HG02870 (cell line): ENCODE measurements around the gene STK10.
"Not testable (repeated sequence)": the region's sequence is repeated elsewhere in the genome, so short reads cannot be mapped to it uniquely, and the experiment has no call there.

ENCODE experiments used
- ATAC-seq: cut with Tn5 transposase; IDR thresholded peaks from one replicate; pipeline ENCODE4 v1.9.1; 2021; ENCODE audit warnings: mild to moderate bottlenecking, moderate library complexity; ENCODE audit not compliant: unreplicated experiment

STK10 gene

GRCh38 chr5:172166030-172166826 is 21.8 kb downstream of the STK10 start:
- no peak for ATAC-seq

DNA sequence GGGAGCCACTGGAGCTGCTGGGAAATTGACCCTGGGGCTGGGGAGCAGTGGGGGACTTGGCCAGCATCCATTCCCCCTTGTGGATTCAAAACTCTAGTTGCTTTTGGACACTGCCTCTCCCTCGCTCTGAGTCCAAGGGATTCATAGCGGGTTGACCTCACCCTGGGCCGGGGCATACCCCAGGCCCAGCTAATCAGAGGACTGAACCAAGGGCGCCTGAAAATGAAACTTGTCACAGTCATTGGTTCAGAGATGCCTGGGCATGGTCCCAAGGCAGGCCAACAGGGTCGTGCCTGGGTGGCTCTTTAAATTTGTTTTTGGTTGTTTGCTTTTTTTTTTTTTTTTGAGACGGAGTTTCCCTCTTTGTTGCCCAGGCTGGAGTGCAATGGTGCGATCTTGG is 22.6 kb downstream of the STK10 start:
- no peak for ATAC-seq

DNA sequence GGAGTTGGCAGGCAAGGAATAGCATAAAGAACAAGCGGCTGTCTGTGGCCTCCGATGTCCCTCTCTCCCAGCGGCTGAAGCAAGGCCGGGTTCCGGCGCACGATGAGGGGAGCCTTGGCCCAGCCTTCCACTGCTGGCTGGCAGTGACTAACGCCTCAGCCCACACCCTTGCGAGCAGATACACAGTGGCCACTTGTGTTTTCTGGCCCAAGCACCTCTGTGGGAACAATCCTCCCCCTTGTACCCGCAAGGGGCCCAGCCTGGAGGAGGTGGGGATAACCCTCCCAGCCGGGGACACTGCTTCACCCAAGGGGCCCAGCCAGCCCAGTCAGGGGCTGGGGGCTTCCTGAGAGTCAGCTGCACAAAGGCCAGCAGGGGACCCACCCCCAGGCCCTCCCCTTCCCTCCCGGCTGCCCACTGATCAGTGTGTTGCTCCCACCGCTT is 23.2 kb downstream of the STK10 start:
- no peak for ATAC-seq

DNA sequence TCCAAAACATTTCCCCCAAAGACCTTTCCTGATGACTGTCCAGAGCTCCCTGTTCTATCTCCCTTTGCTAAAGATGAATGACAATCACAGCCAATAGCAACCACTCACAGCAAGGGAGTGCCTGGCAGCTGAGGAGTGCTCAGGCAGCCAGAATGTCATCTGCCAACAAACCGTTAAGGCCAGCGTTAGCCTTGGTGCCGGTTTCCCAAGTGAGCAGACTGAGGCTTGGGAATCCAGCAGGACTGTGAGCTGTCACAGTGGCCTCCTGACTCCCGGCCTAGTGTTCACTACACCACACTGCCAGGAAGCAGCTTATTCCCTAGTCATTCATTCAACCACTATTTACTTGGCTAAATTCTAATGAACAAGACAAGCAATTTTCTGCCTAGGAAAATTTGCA is 24.7 kb downstream of the STK10 start:
- no peak for ATAC-seq

DNA sequence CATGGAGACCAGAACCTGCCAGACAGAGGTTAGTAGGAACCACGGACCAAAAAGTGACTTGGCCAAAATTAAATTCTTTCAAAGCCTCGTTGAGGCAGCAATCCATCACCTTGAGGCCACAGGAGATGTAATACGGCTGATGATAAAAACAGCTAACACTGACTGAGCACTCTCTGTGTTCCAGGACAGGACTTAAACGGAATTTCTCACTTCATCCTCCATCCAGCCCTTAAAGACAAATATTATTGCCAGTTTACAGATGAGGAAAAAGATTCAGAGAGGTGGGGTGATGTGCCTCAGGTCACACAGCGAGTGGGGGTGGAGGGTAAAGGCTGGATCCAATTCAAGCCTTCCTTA is 25.1 kb downstream of the STK10 start:
- ATAC-seq, result no peak

DNA sequence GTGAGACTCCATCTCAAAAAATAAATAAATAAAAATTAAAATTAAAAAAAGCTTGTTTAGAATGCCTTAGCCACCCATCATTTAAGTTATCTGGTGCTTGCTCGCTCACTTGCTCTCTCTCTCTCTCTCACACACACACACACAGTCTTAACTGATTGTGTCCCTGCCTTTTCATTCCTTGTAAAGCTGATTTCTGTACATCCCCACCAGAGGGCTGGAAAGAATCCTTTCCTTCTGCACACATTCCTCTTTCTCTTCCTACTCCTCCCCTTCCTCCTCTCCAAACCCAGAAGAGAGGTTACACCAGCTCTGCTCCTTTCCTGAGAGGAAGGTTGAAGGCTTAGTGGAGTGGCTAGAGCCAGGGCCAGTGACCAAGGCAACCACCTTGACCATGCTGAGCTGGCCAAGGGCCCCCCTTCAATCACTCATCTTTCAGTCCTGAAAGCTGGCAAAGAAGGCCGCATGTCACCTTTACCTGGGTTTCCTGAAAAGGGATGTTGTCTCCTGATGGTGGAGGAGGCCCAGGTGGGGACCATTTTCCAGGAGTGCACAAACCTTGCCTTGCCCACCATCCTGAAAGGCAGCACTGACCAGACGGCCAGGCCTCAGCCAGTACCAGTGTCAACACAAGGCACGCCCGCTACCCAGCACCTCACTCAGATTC is 25.6 kb downstream of the STK10 start:
- ATAC-seq, result no peak

GRCh38 chr5:172160506-172160905 is 27.5 kb downstream of the STK10 start:
- no peak for ATAC-seq

DNA sequence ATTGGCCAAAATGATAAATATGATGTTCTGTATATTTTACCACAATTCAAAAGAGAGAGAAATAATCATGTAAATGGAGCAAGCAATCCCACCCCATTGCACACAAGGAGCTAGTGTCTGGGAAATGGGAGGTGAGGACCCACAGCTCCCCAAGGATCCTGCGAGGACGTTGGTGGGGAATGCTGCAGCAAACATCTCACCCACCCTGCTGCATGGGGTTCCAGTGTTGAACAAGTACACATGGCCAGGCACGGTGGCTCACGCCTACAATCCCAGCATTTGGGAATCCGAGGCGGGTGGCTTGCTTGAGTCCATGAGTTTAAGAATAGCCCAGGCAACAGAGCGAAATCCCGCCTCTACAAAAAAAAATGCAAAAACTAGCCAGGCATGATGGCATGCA is 29.0 kb downstream of the STK10 start:
- no peak for ATAC-seq

DNA sequence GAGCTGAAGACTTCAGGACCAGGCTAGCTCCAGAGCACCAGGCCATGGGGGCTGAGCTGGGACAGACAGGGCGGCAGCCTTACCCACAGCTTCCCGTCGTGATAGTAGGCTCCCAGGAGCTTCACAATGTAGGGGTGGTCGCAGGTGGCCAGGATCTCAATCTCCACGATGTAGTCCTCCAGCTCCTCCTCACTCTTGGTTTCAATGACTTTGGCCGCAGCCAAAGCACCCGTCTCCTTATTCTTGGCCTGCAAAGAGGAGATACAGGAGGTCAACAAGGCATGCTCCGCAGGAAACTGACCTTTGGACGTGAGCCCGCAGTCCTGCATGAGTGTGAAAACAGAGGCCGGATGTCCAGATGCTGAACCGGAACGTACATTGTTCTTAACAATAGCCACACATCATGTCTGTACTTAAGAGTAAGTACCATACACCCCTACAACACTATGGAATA is 31.5 kb downstream of the STK10 start:
- no peak for ATAC-seq

DNA sequence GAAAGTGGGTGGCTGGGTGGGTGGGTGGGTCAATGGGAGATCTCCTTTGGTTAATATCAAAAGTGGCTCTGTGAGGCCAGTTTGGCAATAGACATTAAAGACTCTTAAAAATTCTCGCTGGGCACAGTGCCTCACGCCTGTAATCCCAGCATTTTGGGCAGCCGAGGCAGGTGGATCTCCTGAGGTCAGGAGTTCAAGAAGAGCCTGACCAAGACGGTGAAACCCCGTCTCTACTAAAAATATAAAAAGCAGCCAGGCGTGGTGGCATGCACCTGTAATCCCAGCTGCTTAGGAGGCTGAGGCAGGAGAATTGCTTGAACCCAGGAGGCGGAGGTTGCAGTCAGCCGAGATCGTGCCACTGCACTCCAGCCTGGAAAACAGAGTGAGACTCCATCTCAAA is 32.9 kb downstream of the STK10 start:
- not testable (repeated sequence) for ATAC-seq

GRCh38 chr5:172153695-172154094 is 34.3 kb downstream of the STK10 start:
- ATAC-seq, result no peak

GRCh38 chr5:172151661-172152210 is 36.3 kb downstream of the STK10 start:
- ATAC-seq, result no peak

GRCh38 chr5:172150514-172151425 is 37.3 kb downstream of the STK10 start:
- ATAC-seq, result peak; percentile 51

GRCh38 chr5:172149481-172149880 is 38.5 kb downstream of the STK10 start:
- ATAC-seq, result not testable (repeated sequence)

GRCh38 chr5:172149073-172149472 is 39.0 kb downstream of the STK10 start:
- ATAC-seq, result no peak

DNA sequence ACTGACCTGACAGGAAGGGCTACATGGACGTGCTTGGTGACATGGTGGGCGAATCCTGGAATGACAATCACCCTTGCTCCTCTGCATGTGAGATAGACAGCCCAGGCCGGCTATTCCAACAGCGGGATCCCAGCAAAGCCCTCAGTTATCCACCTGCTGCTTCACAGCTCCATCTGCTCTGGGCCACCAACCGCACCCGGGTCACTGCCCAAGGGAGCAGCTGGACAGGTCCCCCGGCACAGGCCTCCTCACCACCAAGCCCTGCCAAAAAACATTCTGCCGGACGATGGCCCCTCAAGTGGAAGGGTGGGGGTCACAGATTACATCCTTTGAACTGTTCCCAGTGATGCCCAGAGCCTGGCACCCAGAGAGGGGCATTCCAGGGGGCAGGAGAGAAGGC is 39.6 kb downstream of the STK10 start:
- ATAC-seq, result no peak

DNA sequence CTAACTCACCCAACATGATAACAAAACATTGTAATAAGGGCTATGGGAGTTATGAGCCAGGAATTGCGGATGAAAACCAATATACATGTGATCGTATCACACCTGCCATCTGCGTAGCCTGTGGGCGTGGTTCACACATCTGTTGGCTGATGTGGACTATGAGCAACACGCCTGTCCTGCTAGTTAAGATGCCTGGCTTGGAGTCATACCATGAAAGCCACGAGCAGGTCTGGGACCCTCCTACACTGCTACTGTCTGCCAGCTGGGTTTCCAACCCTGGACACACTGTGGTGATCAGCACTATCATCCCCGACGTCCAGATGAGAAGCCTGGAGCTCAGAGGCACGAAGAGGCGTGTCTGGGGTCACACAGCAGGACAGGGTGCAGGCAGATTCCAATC is 40.2 kb downstream of the STK10 start:
- no peak for ATAC-seq

DNA sequence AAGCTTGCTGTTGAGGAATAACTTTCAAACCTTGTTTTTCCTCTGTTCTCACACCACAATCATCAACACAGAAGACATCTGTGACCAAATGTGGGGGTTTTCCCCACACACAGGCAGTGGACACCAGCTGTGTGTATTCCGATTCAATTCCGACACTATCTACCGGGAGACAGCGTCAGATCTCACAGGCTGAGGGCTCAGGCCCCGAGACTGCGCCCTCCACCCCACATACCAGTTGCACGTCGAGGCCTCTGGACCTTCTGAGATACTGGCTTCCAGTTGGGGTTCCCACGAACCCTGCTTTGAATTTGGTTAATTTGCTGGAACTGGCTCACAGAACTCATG is 41.3 kb downstream of the STK10 start:
- no peak for ATAC-seq

GRCh38 chr5:172145870-172146747 is 41.9 kb downstream of the STK10 start:
- ATAC-seq, result no peak
